ENCODE measurements around the gene ADAMTS1. TPM values are rescaled to one million over a fixed set of nuclear protein-coding genes. Genes with fewer than 3 reads are reported as not detected.

ADAMTS1 gene
- total and polyA plus RNA-seq, 2 experiments from 2014 or later: 110 to 136 TPM

DNA sequence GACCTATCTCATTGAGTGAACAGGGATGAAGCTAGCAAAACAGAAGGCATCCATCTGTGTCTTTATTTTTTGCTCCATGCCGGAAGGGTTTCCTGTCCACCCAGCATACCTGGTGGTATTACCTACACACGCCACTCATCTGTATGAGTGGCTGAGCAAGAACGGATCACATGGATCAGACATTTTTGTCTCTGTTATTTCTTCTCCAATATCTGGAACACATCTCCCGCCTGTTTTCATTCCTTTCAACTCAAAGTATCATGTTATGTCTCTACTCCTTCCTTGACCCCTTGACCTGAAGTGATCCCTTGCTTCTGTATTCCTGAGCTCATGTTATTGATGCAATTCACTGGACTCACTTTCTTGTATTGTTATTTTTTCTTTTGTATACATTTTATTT, 24.7 kb downstream of the ADAMTS1 start:
- H3K4me3 ChIP-seq: no peak overlapping the region
- WGBS (ENCODE audit: low lambda C conversion rate, missing lambda C conversion rate): 61% methylated on average over 4 of the region's 4 CpGs
- no peak overlapping the region for H2AFZ ChIP-seq
- H3K4me1 ChIP-seq (ENCODE audit: insufficient read depth): no peaks in the 10 kb centered on the region
- TF ChIP-seq, protein P1, sequence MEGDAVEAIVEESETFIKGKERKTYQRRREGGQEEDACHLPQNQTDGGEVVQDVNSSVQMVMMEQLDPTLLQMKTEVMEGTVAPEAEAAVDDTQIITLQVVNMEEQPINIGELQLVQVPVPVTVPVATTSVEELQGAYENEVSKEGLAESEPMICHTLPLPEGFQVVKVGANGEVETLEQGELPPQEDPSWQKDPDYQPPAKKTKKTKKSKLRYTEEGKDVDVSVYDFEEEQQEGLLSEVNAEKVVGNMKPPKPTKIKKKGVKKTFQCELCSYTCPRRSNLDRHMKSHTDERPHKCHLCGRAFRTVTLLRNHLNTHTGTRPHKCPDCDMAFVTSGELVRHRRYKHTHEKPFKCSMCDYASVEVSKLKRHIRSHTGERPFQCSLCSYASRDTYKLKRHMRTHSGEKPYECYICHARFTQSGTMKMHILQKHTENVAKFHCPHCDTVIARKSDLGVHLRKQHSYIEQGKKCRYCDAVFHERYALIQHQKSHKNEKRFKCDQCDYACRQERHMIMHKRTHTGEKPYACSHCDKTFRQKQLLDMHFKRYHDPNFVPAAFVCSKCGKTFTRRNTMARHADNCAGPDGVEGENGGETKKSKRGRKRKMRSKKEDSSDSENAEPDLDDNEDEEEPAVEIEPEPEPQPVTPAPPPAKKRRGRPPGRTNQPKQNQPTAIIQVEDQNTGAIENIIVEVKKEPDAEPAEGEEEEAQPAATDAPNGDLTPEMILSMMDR (IDR thresholded peaks at IDR 0.05; ENCODE audit: poor library complexity): no peak
- TF ChIP-seq EZH2 (IDR thresholded peaks at IDR 0.05; ENCODE audit: borderline replicate concordance) (no peak), EZH2phosphoT487 (IDR thresholded peaks at IDR 0.05; ENCODE audit: low read depth, severe bottlenecking, unreplicated experiment) (no peak)
- H3K27me3 ChIP-seq: no peaks in the 10 kb centered on the region
- no peaks in the 10 kb centered on the region for H3K79me2 ChIP-seq
- H4K20me1 ChIP-seq (ENCODE audit: insufficient read depth, poor library complexity, severe bottlenecking): no peaks in the 10 kb centered on the region
- no peaks in the 10 kb centered on the region for H3K9me2 ChIP-seq (replicated peaks; ENCODE audit: insufficient read depth)
- H3K4me2 ChIP-seq: no peak overlapping the region
- DNase-seq (ENCODE audit: low spot score): no peak
- H3K36me3 ChIP-seq (replicated peaks; ENCODE audit: insufficient read depth, low read depth): no peaks in the 10 kb centered on the region
- no peak overlapping the region for H3K27ac ChIP-seq
- no peaks in the 10 kb centered on the region for H3K9me3 ChIP-seq (ENCODE audit: low read depth)

DNA sequence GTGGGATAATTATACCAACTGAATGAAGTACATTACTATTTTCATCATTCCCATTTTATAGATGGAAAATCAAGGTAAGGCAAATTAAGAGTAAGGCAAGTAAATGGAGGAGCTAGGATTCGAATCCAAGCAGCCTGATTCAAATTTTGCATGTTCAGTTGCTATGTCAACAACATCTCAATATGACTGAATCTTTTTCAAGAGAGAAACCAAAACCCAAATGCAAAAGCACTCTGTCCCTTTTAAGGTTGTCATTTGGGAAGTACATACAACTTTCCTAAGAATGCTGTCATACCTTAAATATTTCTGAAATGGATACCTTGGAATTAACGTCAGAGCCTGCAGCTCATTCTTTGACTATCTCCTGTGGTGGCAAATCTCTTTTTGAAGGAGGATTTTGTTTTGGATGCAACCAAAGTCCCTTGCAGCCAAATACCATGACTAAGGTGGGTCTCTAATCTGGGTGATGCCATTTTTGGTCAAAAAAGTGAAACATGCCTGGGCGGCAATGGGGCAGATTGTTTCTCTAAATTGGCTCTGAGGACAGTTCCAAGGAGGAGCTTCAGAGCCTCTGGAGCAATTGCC, 25.4 kb downstream of the ADAMTS1 start:
- Histone ChIP-seq H3K27me3 (no peaks in the 10 kb centered on the region), H3K9me2 (replicated peaks; ENCODE audit: insufficient read depth) (no peaks in the 10 kb centered on the region), H4K20me1 (ENCODE audit: insufficient read depth, poor library complexity, severe bottlenecking) (no peaks in the 10 kb centered on the region), H3K4me1 (ENCODE audit: insufficient read depth) (no peaks in the 10 kb centered on the region), H3K27ac (no peak overlapping the region), H3K4me3 (no peak overlapping the region), H3K36me3 (replicated peaks; ENCODE audit: insufficient read depth, low read depth) (no peaks in the 10 kb centered on the region), H3K9me3 (ENCODE audit: low read depth) (no peaks in the 10 kb centered on the region), H3K79me2 (no peaks in the 10 kb centered on the region), H2AFZ (no peak overlapping the region), H3K4me2 (no peak overlapping the region)
- no peak for DNase-seq (ENCODE audit: low spot score)
- 85% methylated on average over 3 of the region's 3 CpGs for WGBS (ENCODE audit: low lambda C conversion rate, missing lambda C conversion rate)
- TF ChIP-seq EZH2phosphoT487 (IDR thresholded peaks at IDR 0.05; ENCODE audit: low read depth, severe bottlenecking, unreplicated experiment): no peak

DNA sequence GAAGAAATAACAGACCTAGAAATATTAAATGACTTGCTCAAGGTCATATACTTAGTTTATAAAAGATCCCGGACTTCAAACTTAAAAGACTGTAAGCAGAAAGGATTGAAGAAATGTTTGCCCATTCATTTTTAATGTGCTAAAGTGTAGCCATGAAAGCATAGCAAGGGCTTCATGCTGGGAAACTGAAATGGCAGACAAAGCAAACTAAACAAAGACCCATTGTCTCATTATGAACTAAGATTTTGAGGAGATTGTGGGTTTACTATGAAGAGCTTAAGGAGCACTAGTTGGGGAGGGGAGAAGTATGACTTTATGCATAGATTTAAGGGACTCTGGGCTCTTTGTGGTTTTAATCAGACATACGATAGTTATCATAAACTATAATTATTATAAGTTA, 26.3 kb downstream of the ADAMTS1 start:
- Histone ChIP-seq H3K4me3 (no peak overlapping the region), H4K20me1 (ENCODE audit: insufficient read depth, poor library complexity, severe bottlenecking) (no peaks in the 10 kb centered on the region), H3K9me3 (ENCODE audit: low read depth) (no peaks in the 10 kb centered on the region), H3K27me3 (no peaks in the 10 kb centered on the region), H3K27ac (no peak overlapping the region), H3K36me3 (replicated peaks; ENCODE audit: insufficient read depth, low read depth) (no peaks in the 10 kb centered on the region), H2AFZ (no peak overlapping the region), H3K4me1 (ENCODE audit: insufficient read depth) (no peaks in the 10 kb centered on the region), H3K79me2 (no peaks in the 10 kb centered on the region), H3K4me2 (no peak overlapping the region), H3K9me2 (replicated peaks; ENCODE audit: insufficient read depth) (no peaks in the 10 kb centered on the region)
- DNase-seq (ENCODE audit: low spot score): no peak
- no peak for TF ChIP-seq EZH2phosphoT487 (IDR thresholded peaks at IDR 0.05; ENCODE audit: low read depth, severe bottlenecking, unreplicated experiment)
- TF ChIP-seq, protein P1 (IDR thresholded peaks at IDR 0.05; ENCODE audit: poor library complexity): no peak
- no peak for TF ChIP-seq EZH2 (IDR thresholded peaks at IDR 0.05; ENCODE audit: borderline replicate concordance)
- 80% methylated on average over 2 of the region's 2 CpGs for WGBS (ENCODE audit: low lambda C conversion rate, missing lambda C conversion rate)

DNA sequence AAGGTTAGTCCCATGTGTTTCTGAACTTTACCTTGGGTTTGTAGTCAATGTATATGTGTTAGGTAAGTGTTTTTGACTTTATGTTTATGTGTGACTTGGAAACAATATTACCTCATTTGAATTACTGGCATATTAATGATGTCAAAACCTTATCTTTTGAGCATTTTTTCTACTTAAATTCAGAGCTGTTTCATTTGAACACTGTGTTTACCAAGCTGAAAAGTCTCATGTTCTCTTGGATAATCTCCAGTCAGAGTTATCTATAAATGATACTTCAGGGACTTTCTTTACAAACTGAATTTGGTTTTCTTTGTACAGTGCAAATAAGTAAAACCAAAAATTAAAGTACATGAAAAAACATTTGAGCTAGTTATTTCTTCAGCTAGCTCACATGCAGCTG, 30.0 kb downstream of the ADAMTS1 start:
- H3K27me3 ChIP-seq: no peaks in the 10 kb centered on the region
- H3K9me2 ChIP-seq (replicated peaks; ENCODE audit: insufficient read depth): no peaks in the 10 kb centered on the region
- no peaks in the 10 kb centered on the region for H4K20me1 ChIP-seq (ENCODE audit: insufficient read depth, poor library complexity, severe bottlenecking)
- H2AFZ ChIP-seq: no peak overlapping the region
- no peaks in the 10 kb centered on the region for H3K36me3 ChIP-seq (replicated peaks; ENCODE audit: insufficient read depth, low read depth)
- H3K4me1 ChIP-seq (ENCODE audit: insufficient read depth): no peaks in the 10 kb centered on the region
- H3K79me2 ChIP-seq: no peaks in the 10 kb centered on the region
- no peaks in the 10 kb centered on the region for H3K9me3 ChIP-seq (ENCODE audit: low read depth)
- H3K4me3 ChIP-seq: no peak overlapping the region
- no peak overlapping the region for H3K4me2 ChIP-seq
- no peak for DNase-seq (ENCODE audit: low spot score)
- TF ChIP-seq, protein P1 (IDR thresholded peaks at IDR 0.05; ENCODE audit: poor library complexity): no peak
- TF ChIP-seq EZH2phosphoT487 (IDR thresholded peaks at IDR 0.05; ENCODE audit: low read depth, severe bottlenecking, unreplicated experiment): no peak
- no peak for TF ChIP-seq EZH2 (IDR thresholded peaks at IDR 0.05; ENCODE audit: borderline replicate concordance)
- no peak overlapping the region for H3K27ac ChIP-seq
